ENCODE measurements around the gene PHACTR2. TPM values are rescaled to one million over a fixed set of nuclear protein-coding genes. Genes with fewer than 3 reads are reported as not detected.
"Not testable (repeated sequence)": the region's sequence is repeated elsewhere in the genome, so short reads cannot be mapped to it uniquely, and the experiment has no call there.

PHACTR2 gene
- total RNA-seq (2014; rRNA removed; shearing (Covaris generic)) = 3.4 and 5.6 TPM in 2 replicates
- polyA plus RNA-seq (2014; cell fraction: nucleus; rRNA removed) = 1.1 and 5.2 TPM in 2 replicates

DNA sequence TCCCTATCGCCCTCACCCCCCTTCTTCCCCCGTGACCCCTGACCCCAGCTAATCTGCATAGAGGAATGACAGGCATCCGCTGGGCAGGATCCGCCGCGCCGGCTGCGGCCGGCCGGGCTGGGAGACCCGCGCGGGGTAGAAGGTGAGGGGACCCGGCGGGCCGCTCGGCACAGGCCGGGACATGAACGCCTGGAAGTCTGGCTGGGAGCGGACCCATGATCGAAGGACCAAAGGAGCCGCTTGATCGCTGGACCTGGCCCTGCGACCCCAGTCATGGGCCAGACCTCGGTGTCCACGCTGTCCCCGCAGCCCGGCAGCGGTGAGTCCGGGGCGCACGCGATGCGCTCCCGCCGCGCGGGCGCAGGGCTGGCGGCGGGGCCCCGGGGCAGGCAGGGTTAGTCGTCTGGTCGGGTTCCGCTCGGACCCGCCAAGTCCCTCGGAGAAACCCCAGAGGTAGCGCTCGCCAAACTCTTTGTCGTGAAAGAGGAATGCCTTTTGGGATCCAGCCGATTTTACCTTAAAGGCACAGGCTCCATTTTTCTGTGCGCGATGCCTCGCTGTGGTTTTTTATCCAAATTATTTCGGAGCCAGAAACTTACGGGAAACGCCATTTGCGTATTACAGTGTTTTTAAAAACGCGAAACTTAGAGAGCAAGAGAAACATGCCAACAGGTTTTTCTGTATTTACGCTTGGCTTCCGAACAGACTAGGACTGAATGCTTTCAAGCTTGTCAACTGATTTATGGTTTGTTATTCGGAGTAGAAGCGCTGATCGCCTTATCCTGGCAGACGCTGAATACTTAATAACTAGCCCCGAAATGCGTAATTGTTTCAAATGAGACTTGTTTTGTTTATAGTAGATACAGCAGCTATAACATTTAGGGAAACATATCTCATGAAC is at the start of gene PHACTR2:
Gene PHACTR2, plus strand, starts transcription at position 75 of the 901 bp plus-strand sequence. Its CDS starts 199 bp downstream, at position 274.
- DNase-seq (ENCODE audit: extremely low read depth, low read depth) = no peak

DNA sequence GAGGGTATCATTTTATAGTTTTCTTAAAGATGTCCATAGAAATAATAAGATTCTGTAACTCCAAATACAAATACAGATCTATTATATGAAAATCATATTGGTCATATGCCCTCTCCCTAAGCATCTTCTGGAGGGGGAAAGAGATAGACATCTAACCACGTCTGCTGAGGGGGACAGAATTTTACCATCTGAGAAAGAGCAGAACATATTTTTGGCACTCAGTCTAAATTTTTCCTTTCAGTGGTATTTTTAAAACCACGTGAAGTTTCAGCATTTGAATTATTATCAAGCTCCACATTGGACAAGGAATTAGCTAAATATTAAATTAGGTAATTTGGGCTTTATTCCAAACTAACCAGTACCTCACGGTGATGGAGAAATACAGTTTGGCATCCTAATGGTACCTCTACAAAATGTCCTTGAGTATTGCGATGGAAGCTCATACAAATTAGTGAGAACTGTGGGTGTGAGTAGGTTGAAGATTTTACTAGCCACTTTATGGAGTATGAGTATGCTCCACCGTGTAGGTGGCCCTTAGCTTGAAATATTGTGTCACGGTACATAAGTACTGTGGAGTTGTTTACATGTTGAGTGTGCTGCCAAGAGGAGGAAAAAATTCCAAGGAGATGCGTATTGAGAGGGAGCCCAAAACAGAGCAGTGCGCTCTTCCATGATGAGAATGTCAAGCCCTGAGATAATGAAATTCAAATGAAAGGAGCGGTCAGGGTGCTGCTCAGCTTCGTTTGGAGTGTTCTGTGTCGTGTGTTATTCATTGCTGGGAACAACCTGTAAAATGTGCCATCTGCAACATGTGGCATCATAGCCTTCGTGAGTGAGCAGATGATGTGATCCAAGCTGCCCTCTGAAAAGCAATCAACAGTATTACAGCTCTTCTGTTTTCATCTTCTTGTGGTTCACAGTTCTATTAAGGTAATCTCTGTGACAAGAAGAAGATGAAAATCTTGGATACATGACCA is 48.4 kb upstream of the PHACTR2 start:
- DNase-seq (ENCODE audit: extremely low read depth, low read depth) = no peak

DNA sequence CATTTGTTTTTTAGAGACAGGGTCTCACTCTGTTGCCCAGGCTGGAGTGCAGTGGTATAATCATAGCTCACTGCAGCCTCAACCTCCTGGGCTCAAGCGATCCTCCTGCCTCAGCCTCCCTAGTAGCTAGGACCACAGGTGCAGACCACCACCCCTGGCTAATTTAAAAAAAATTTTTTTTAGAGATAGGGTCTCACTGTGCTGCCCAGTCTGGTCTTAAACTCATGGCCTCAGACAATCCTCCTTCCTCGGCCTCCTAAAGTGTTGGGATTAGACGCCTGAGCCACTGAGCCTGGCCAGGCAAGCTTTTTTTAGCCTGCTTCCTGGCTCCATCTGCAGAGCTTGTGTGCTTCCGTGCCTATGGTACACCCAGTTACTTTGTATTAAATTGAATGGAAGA is 46.6 kb upstream of the PHACTR2 start:
- not testable (repeated sequence) for DNase-seq (ENCODE audit: extremely low read depth, low read depth)

DNA sequence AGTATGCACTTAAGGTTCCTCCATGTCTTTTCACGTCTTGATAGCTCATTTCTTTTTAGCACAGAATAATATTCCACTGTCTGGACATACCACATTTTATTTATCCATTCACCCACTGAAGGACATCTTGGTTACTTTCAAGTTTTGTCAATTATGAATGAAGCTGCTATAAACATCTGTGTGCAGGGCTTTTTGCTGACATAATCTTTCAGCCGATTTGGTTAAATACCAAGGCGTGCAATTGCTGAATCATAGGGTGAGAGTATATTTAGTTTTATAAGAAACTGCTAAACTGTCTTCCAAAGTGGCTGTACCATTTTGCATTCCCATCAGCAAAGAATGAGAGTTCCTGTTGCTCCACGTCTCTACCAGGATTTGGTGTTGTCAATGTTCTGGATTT is 44.9 kb upstream of the PHACTR2 start:
- DNase-seq (ENCODE audit: extremely low read depth, low read depth) = no peak

DNA sequence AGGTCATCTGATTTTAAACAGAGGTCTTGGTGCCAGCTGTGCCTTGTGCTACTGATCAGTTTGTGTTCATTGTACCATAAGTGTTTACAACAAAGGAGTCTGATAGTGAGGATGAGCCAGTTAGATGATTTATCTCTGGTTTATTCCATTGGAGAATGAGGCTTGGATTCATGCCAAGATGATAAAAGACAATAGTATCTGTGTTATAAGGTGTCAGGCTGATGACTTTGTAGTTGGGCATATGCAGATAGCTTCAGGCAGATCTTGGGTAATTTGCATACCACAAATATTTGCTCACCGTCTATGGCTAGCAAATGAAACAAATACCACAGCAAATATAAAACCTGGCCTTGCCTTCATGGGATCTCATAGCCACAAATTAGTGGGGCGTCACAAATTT is 43.3 kb upstream of the PHACTR2 start:
- no peak for DNase-seq (ENCODE audit: extremely low read depth, low read depth)

- no peak for DNase-seq (ENCODE audit: extremely low read depth, low read depth)
Observed at GRCh38 chr6:143637691-143638090, 40.1 kb upstream of the PHACTR2 start.

- DNase-seq (ENCODE audit: extremely low read depth, low read depth) = no peak
Observed at GRCh38 chr6:143642403-143642802, 35.4 kb upstream of the PHACTR2 start.

GRCh38 chr6:143647191-143647590 is 30.6 kb upstream of the PHACTR2 start:
- DNase-seq (ENCODE audit: extremely low read depth, low read depth) = no peak

- DNase-seq (ENCODE audit: extremely low read depth, low read depth) = no peak
Observed at GRCh38 chr6:143647732-143648131, 30.0 kb upstream of the PHACTR2 start.

DNA sequence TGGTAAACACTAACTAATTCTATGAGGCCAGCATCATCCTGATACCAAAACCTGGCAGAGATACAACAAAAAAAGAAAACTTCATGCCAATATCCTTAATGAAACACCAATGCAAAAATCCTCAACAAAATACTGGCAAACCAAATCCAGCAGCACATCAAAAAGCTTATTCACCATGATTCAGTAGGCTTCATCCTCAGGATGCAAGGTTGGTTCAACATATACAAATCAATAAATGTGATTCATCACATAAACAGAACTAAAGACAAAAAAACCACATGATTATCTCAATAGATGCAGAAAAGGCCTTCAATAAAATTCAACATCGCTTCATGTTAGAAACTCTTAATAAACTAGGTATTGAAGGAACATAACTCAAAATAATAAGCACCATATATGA is 28.4 kb upstream of the PHACTR2 start:
- not testable (repeated sequence) for DNase-seq (ENCODE audit: extremely low read depth, low read depth)

DNA sequence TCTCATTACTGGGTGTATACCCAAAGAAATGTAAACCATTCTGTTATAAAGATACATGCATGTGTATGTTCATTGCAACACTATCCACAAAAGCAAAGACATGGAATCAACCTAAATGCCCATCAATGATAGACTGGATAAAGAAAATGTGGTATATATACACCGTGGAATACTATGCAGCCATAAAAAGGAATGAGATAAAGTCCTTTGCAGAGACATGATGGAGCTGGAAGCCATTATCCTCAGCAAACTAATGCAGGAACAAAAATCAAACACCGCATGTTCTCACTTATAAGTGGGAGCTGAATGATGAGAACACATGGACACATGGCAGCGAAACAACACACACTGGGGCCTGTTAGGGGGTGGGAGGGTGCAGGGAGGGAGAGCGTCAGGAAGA is 26.4 kb upstream of the PHACTR2 start:
- not testable (repeated sequence) for DNase-seq (ENCODE audit: extremely low read depth, low read depth)

- DNase-seq (ENCODE audit: extremely low read depth, low read depth) = no peak
Observed at GRCh38 chr6:143652841-143653331, 24.9 kb upstream of the PHACTR2 start.

- DNase-seq (ENCODE audit: extremely low read depth, low read depth) = no peak
Observed at GRCh38 chr6:143655541-143655940, 22.2 kb upstream of the PHACTR2 start.

DNA sequence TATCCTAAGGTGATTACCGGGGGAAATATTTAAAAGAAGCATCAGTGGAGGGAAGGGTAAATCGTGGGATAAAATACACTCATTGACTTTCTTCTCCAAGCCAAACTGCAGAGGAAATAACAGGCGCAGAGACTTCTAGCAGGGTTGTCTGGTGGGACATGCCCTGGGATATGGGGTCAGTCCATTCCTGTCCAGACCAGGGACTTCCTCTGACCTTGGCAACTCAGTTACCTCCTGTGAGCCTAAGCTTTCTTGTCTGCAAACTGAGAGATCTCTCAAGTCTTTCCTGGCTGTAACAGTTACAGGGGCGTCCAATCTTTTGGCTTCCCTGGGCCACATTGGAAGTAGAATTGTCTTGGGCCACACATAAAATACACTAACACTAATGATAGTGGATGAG is 21.7 kb upstream of the PHACTR2 start:
- DNase-seq (ENCODE audit: extremely low read depth, low read depth) = no peak

GRCh38 chr6:143657809-143658208 is 20.0 kb upstream of the PHACTR2 start:
- DNase-seq (ENCODE audit: extremely low read depth, low read depth) = no peak

DNA sequence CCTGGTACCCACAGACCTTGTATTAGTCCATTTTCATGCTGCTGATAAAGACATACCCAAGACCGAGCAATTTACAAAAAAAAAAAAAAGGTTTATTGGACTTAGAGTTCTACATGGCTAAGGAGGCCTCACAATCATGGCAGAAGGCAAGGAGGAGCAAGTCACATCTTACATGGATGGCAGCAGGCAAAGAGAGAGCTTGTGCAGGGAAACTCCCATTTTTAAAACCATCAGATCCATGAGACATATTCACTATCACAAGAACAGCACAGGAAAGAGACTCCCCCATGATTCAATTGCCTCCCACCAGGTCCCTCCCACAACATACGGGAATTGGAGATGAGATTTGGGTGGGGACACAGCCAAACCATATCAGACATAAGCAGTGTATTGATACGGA is 17.6 kb upstream of the PHACTR2 start:
- DNase-seq (ENCODE audit: extremely low read depth, low read depth) = not testable (repeated sequence)

- DNase-seq (ENCODE audit: extremely low read depth, low read depth) = no peak
Observed at GRCh38 chr6:143664171-143664570, 13.6 kb upstream of the PHACTR2 start.

DNA sequence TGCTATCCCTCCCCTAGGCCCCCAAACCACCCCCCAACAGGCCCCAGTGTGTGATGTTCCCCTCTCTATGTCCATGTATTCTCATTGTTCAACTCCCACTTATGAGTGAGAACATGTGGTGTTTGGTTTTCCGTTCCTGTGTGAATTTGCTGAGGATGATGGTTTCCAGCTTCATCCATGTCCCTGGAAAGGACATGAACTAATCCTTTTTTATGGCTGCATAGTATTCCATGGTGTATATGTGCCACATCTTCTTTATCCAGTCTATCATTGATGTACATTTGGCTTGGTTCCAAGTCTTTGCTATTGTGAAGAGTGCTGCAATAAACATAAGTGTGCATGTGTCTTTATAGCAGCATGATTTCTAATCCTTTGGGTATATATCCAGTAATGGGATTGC is 11.8 kb upstream of the PHACTR2 start:
- DNase-seq (ENCODE audit: extremely low read depth, low read depth) = not testable (repeated sequence)

GRCh38 chr6:143669483-143669882 is 8.3 kb upstream of the PHACTR2 start:
- not testable (repeated sequence) for DNase-seq (ENCODE audit: extremely low read depth, low read depth)

DNA sequence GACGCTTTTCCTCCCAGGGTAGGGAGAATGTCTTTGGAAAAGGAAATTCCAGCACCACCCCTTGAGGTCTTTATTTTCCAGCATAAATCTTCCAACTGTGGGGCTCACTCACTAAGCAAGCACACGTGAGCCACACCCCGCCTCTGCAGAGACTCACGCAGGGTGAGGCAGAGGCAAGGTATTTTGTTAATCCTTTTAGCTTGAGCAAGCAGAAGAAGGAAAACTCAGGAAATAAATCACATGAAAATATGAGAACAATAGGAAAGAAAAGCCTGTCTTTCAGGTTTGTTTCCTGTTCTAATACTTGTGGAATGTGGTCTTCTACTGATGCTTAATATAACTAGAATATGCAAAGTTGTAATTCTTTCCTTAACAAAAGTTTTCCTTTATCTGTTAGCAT is 4.1 kb upstream of the PHACTR2 start:
- DNase-seq (ENCODE audit: extremely low read depth, low read depth) = no peak
